ENCODE data around the gene MED26. TPM values are rescaled to one million over a fixed set of nuclear protein-coding genes. Genes with fewer than 3 reads are reported as not detected.

Gene MED26
- total RNA-seq, 1 donor from 2014 or later: 7.0 TPM

- H3K4me3 ChIP-seq (ENCODE audit: low read depth, low read length): no peak overlapping the region
- no peak for TF ChIP-seq CTCF (IDR thresholded peaks at IDR 0.05; ENCODE audit: insufficient read depth, low read length, poor library complexity, severe bottlenecking)
- peaks cover 2% of the 10 kb centered on the region for H3K36me3 ChIP-seq (ENCODE audit: control insufficient read depth, insufficient read depth, low read length)
- no peak for DNase-seq (ENCODE audit: low read depth)
- H3K27me3 ChIP-seq (ENCODE audit: control insufficient read depth, insufficient read depth, low read length): no peaks in the 10 kb centered on the region
Measured at GRCh38 chr19:16530540-16531379, 97.2 kb downstream of the MED26 start.

- no peaks in the 10 kb centered on the region for H3K27me3 ChIP-seq (ENCODE audit: control insufficient read depth, insufficient read depth, low read length)
- peaks cover 4% of the 10 kb centered on the region for H3K36me3 ChIP-seq (ENCODE audit: control insufficient read depth, insufficient read depth, low read length)
- DNase-seq (ENCODE audit: low read depth): no peak
- TF ChIP-seq CTCF (IDR thresholded peaks at IDR 0.05; ENCODE audit: insufficient read depth, low read length, poor library complexity, severe bottlenecking): no peak
- H3K4me3 ChIP-seq (ENCODE audit: low read depth, low read length): no peak overlapping the region
Measured at GRCh38 chr19:16529466-16530144, 98.4 kb downstream of the MED26 start.

GRCh38 chr19:16527971-16528521 lies 100.0 kb downstream of the MED26 start:
- no peak overlapping the region for H3K4me3 ChIP-seq (ENCODE audit: low read depth, low read length)
- peak; percentile 26 for TF ChIP-seq CTCF (IDR thresholded peaks at IDR 0.05; ENCODE audit: insufficient read depth, low read length, poor library complexity, severe bottlenecking)
- H3K27me3 ChIP-seq (ENCODE audit: control insufficient read depth, insufficient read depth, low read length): no peaks in the 10 kb centered on the region
- peaks cover 6% of the 10 kb centered on the region for H3K36me3 ChIP-seq (ENCODE audit: control insufficient read depth, insufficient read depth, low read length)
- no peak for DNase-seq (ENCODE audit: low read depth)

- no peak for DNase-seq (ENCODE audit: low read depth)
- H3K36me3 ChIP-seq (ENCODE audit: control insufficient read depth, insufficient read depth, low read length): peaks cover 6% of the 10 kb centered on the region
Measured at GRCh38 chr19:16527334-16527935, 100.6 kb downstream of the MED26 start.

More at GRCh38 chr19:16527334-16527935, 100.6 kb downstream of the MED26 start:
- no peak for TF ChIP-seq CTCF (IDR thresholded peaks at IDR 0.05; ENCODE audit: insufficient read depth, low read length, poor library complexity, severe bottlenecking)
- H3K27me3 ChIP-seq (ENCODE audit: control insufficient read depth, insufficient read depth, low read length): no peaks in the 10 kb centered on the region
- no peak overlapping the region for H3K4me3 ChIP-seq (ENCODE audit: low read depth, low read length)

All from kidney epithelial cell (primary cell).